CD4-positive, alpha-beta T cell treated with Interleukin-21 for 1 hour (primary cell): Measurements from ENCODE around the gene ADCY3.
A peak's percentile ranks its signal among the peaks of the same experiment; 100 is the strongest.

Source experiments
- DNase-seq: peaks from one replicate; pipeline ENCODE4 v3.0.0-alpha.2; 2020

ADCY3 gene

DNA sequence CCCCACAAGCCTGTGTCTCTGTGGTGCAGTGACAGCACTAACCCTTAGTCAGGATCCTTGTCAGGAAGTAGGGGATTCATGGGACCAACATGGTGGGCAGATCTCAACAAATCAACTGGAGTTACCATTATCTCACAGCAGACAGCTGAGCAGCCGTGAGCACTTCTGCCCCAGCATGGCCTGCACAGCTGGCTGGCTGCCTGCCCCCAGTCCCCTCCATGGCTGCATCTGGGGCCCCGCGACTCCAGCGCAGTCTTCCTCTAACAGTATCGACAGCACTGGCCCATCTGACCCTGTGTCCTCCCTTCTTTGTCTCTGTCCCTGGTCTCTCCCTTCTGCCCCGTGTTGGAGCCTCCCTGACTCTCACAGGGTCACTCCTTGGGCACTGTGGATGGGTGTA is 4.7 kb upstream of the ADCY3 start:
- DNase-seq, result no peak

DNA sequence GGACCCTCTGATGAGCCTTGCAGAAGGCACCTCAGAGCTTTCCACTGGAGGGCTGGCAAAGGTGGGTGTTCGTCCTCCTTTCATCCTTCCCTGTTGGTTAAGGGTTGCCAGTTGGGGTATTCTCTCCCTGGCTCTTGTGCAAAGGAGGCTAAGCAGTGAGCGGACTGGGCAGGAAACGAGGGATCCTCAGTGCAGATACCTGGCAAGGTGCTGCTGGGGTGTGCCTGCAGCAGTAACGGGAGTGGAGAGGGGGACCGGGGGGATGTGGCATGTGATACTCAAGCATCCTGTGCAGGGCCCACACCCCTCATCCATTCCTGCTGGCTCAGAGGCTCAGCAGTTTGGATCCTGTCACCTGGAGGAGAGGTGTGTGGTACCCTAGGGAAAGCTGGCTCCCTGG is 4.2 kb upstream of the ADCY3 start:
- no peak for DNase-seq

- no peak for DNase-seq
Observed at GRCh38 chr2:24923106-24923505, 3.1 kb upstream of the ADCY3 start.

- DNase-seq, result no peak
Observed at GRCh38 chr2:24922556-24922955, 2.5 kb upstream of the ADCY3 start.

DNA sequence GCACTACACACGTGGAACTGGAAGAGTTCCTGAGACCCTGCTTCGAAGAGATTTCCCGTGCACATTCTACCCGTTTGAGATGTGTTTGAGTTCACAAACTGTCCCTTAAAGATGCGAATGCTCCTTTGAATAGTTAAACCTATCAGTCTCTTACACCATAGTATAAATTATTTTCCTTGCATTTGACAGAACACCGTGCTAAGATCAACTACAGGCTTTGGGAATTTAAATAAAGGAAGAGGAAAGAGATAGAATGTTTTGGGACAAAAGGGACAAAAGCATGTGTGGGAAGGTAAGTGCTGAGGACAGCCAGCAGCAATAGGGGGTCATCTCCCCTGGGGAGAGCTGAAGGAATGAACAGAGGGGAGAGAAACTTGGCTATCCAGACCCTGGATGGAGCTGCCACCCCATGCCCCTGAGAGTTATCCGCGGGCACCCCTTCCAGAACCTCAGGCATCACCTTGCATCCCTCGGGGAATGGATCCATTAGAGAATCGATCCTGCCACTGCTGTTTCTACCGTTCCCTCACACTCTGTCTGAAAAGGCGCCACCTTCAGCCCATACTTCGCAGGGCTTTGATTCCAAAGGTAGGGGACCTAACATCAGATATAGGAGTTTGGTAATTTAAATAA is 888 bp upstream of the ADCY3 start:
- peak; percentile 27 for DNase-seq

GRCh38 chr2:24919506-24920097 is 435 bp downstream of the ADCY3 start:
- no peak for DNase-seq

GRCh38 chr2:24919037-24919505 is 966 bp downstream of the ADCY3 start:
- DNase-seq, result peak; percentile 72

DNA sequence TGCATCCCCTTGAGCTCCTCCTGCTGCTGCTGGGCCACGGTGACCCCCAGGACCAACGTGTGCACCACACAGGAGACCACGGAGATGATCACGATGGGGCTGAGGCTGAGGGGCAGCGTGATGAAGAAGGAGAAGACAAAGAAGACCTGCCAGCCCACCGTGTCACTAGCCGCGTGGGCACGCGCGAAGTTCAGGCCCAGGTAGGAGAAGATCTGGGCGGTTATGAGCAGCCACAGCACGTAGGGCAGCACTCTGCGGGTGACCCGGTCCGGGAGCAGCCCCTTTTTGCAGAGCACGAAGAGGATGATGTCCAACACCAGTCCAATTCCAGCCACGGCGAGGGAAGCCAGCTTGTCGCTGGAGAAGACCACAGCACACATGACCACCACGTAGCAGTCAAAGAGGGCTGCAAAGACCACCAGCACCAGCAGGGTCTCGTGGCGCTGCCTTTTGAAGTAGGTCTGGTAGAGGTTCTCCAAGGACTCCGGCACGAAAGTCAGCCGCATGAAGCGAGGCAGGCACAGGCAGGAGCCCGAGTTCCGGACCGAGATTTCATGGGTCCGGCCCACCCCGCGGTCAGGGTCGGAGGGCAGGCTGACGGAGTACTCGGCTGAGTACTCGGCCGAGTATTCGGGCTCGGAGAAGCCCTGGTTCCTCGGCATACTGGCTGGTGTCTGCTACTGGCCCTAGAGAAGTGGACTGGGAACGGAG is 1.6 kb downstream of the ADCY3 start:
- DNase-seq, result no peak

DNA sequence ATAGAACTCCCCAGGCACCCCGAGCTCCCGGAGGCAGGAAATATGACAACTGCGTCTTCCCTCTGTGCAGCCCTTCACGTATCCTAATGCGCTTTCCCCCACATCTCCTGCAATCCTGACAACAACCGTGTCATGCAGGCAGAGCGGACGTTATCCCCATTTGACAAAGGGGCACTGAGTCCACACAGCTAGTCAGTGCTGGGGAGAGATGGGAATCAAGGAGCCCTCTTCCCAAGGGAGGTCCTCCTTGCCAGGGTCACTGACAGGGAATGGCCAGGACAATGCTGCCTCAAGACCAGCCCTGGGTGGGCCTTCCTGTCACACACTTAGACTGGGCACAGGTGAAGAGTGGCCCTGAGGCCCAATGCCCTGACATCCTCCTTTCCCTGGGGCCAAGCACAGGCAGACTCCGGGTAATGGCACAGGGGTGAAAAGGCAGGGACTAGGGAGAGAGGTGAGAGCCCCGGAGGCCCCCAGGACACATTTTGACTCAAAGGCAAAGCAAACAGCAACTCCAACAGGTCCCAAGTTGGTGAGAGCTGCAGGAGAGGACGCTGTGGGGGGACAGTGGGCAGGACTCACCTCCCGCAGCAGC is 2.2 kb downstream of the ADCY3 start:
- DNase-seq, result no peak

DNA sequence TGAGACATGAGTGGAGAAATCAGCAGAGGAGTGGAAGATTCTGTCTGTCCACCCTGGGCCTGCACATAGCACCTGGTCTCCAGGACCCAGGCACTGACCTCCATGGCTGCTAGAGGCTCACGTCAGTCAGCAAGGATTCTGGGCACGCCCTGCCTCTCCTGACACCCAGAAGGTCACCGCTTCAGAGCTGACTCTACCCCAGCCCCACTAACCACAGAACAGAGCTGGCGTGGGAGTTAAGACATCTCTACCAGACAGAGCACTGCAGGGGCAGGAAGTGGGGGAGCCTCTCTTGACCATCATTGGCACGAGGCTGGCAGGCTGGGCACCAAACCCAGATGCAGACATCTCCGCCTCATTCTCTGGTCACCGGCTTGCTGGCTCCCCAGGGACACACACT is 3.0 kb downstream of the ADCY3 start:
- DNase-seq, result no peak

GRCh38 chr2:24915796-24916195 is 4.2 kb downstream of the ADCY3 start:
- no peak for DNase-seq

GRCh38 chr2:24915175-24915574 is 4.9 kb downstream of the ADCY3 start:
- DNase-seq, result no peak

DNA sequence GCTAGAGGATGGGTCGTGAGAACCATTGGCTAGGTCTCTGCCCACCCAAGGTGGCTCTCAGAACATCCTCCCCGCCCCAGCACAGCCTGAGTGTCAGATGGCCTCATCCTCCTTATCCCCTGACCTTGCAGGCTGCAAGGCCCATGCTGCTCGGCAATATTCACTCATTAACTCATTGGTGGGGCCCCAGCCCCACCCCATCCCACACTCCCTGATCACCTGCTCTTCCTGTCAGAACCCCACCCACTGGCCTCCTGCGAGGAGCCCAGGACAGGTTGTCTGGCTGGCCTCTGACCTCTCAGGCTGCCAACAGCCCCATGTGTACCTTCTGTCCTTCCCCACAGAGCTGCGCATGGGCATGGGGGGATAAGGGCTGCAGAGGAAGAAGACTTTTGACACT is 5.3 kb downstream of the ADCY3 start:
- no peak for DNase-seq

GRCh38 chr2:24913911-24914310 is 6.1 kb downstream of the ADCY3 start:
- no peak for DNase-seq

DNA sequence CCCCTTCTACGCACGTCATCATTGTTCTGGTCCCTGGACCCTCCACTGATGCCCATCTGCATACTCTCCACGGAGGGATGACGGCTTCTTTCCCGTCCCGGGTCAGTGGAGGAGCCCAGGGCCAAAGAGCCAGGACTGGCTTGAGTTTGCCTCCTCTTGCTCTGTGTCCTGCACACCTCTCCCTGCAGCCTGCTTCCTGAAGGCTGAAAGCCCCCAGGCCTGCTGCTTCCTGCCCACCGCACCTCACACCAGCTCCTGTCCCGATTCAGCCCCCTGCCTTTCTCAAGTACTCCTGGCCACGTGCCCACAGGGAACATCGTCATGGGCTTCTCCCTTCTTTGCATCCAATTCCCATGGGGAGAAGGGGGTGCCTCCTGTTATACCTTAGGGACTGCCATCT is 7.1 kb downstream of the ADCY3 start:
- no peak for DNase-seq

DNA sequence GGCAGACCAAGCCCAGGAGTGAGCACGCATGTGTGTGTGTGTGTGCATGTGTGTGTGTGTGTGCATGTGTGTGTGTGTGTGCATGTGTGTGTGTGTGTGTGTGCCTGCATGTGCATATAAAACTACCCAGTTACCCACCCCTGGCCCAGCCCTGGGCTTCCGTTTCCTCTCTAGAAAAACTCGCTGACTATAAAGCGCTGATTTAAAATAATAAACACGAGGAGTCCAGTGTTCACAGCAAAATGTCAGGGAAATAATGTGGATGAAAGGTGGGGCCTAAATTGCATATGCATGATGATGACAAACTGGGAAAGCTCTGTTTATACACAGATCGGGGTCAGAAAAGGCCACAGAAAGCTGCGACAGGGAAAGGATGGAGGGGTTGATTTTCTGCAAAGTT is 7.5 kb downstream of the ADCY3 start:
- DNase-seq, result no peak

DNA sequence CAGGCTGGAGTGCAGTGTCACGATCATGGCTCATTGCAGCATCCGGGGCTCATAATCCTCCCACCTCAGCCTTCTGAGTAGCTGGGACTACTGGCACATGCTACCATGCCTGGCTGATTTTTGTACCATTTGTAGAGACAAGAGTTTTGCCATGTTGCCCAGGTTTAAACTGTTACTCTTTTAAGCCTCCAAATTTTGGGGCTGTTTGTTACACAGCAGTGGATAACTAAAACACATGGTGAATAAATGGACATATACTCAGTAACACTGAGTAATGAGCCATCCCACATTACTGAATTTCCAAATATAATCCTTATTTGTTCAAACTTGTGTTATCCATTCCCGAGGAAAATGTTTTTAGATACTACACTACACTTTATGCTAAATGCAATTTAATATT is 9.8 kb downstream of the ADCY3 start:
- no peak for DNase-seq

DNA sequence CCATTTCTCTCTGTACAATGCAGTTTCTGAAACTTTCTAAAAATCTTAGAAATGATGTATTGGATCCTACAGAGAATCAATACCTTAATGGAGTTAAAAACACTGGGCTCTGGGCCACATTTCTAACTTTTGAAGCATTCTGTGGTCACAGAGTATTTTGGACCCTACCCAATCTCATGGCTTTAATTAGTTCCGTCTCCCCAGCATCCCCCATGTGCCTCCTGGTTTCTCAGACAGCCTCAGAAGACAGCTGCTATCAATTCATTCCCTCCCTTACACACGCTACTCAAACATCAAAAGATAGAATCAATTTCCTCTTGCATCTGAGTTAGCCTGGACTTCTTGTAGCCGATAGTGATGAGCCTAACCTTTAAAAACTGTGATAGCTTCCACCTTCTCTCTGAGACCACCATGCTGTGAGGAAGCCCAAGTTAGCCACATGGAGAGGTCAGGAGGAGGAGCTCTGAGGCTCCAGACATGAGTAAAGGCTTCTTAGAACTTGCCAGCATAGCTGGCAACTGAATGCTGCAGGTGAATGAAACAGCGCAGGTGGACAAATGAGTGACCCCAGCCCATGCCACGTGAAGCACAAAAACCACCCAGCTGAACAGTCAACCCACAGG is 10.4 kb downstream of the ADCY3 start:
- no peak for DNase-seq

DNA sequence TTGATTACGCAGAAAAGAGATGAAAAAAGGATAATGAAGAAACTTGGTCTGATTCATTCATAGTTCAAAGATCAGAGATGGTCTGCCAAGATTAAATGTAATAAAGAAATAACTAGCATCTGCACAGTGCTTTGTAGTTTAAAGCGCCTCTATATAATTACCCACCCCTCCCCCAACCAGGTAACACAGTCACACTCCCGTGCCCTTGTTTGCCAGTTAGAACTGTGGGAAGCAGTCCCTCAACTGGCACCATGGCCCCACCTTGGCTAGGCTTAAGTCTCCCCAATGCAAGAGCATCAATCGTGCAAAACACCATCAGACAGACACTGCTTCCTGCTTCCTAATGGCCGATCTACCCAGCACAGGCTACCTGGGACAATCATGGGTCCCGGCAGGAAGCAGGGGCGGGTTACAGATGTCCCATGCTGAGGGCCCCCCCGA is 11.6 kb downstream of the ADCY3 start:
- DNase-seq, result no peak

DNA sequence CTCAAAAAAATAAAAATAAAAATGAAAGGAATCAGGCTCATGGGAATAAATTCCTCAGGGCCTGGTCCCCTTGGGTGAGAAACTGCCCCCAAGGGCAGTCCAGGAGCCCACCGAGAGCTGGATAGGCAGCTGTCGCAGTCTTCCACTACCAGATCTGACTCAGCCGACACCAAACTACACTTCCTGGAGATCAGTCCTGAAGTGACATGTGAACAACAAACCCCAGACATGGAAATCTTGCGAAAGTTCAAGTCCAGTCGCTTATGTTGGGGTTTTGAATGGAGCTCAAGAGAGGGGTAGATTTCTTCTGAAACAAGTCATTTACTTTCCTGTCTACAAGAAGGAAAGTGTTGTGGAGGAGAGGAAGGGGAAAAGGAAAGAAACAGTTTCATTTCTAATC is 12.9 kb downstream of the ADCY3 start:
- no peak for DNase-seq

GRCh38 chr2:24906466-24906865 is 13.6 kb downstream of the ADCY3 start:
- DNase-seq, result no peak

GRCh38 chr2:24903161-24904103 is 16.6 kb downstream of the ADCY3 start:
- no peak for DNase-seq
